ENCODE measurements around the gene ZNF680. TPM values are rescaled to one million over a fixed set of nuclear protein-coding genes. Genes with fewer than 3 reads are reported as not detected.

ZNF680 gene
- total and polyA plus RNA-seq, 2 experiments from 2014 or later: 27.3 to 62.5 TPM

DNA sequence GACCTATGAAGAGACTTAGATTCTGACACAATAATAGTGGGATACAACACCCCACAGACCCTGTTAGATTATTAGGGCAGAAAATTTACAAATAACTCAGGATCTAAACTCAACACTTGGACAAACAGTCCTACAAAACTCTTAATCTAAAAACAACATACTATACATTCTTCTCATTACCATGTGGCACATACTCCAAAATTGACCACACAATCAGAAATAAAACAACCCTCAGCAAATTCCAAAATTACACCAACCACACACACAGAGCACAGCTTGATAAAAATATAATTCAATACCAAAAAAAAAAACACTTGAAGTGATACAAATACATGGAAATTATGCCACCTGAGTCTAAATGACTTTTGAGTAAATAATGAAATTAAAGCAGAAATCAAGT is 7.8 kb downstream of the ZNF680 start:
- H3K4me1 Mint-ChIP-seq: peaks cover 28% of the 10 kb centered on the region
- no peak overlapping the region for H3K4me3 Mint-ChIP-seq
- Histone ChIP-seq H3F3A (replicated peaks; ENCODE audit: low read depth) (no peaks in the 10 kb centered on the region), H2AFZ (no peak overlapping the region), H3K4me3 (no peak overlapping the region; the same call in 1 of the 2 replicates), H3K27ac (ENCODE audit: low read depth) (no peak overlapping the region), H4K20me1 (replicated peaks; ENCODE audit: insufficient read depth) (peaks cover 22% of the 10 kb centered on the region), H3K4me2 (no peak overlapping the region), H3K79me2 (replicated peaks; ENCODE audit: insufficient read depth) (peaks cover 97% of the 10 kb centered on the region), H3K27me3 (ENCODE audit: insufficient read depth) (no peaks in the 10 kb centered on the region), H3K9me2 (ENCODE audit: insufficient read depth) (no peaks in the 10 kb centered on the region), H3K36me3 (ENCODE audit: insufficient read depth) (no peaks in the 10 kb centered on the region), H3K4me1 (ENCODE audit: insufficient read depth) (peaks cover 27% of the 10 kb centered on the region)
- no peak overlapping the region for H3K27ac Mint-ChIP-seq
- H3K27me3 Mint-ChIP-seq (ENCODE audit: insufficient read depth, low read depth, poor library complexity): peaks cover 2% of the 10 kb centered on the region
- TF ChIP-seq, protein P1, sequence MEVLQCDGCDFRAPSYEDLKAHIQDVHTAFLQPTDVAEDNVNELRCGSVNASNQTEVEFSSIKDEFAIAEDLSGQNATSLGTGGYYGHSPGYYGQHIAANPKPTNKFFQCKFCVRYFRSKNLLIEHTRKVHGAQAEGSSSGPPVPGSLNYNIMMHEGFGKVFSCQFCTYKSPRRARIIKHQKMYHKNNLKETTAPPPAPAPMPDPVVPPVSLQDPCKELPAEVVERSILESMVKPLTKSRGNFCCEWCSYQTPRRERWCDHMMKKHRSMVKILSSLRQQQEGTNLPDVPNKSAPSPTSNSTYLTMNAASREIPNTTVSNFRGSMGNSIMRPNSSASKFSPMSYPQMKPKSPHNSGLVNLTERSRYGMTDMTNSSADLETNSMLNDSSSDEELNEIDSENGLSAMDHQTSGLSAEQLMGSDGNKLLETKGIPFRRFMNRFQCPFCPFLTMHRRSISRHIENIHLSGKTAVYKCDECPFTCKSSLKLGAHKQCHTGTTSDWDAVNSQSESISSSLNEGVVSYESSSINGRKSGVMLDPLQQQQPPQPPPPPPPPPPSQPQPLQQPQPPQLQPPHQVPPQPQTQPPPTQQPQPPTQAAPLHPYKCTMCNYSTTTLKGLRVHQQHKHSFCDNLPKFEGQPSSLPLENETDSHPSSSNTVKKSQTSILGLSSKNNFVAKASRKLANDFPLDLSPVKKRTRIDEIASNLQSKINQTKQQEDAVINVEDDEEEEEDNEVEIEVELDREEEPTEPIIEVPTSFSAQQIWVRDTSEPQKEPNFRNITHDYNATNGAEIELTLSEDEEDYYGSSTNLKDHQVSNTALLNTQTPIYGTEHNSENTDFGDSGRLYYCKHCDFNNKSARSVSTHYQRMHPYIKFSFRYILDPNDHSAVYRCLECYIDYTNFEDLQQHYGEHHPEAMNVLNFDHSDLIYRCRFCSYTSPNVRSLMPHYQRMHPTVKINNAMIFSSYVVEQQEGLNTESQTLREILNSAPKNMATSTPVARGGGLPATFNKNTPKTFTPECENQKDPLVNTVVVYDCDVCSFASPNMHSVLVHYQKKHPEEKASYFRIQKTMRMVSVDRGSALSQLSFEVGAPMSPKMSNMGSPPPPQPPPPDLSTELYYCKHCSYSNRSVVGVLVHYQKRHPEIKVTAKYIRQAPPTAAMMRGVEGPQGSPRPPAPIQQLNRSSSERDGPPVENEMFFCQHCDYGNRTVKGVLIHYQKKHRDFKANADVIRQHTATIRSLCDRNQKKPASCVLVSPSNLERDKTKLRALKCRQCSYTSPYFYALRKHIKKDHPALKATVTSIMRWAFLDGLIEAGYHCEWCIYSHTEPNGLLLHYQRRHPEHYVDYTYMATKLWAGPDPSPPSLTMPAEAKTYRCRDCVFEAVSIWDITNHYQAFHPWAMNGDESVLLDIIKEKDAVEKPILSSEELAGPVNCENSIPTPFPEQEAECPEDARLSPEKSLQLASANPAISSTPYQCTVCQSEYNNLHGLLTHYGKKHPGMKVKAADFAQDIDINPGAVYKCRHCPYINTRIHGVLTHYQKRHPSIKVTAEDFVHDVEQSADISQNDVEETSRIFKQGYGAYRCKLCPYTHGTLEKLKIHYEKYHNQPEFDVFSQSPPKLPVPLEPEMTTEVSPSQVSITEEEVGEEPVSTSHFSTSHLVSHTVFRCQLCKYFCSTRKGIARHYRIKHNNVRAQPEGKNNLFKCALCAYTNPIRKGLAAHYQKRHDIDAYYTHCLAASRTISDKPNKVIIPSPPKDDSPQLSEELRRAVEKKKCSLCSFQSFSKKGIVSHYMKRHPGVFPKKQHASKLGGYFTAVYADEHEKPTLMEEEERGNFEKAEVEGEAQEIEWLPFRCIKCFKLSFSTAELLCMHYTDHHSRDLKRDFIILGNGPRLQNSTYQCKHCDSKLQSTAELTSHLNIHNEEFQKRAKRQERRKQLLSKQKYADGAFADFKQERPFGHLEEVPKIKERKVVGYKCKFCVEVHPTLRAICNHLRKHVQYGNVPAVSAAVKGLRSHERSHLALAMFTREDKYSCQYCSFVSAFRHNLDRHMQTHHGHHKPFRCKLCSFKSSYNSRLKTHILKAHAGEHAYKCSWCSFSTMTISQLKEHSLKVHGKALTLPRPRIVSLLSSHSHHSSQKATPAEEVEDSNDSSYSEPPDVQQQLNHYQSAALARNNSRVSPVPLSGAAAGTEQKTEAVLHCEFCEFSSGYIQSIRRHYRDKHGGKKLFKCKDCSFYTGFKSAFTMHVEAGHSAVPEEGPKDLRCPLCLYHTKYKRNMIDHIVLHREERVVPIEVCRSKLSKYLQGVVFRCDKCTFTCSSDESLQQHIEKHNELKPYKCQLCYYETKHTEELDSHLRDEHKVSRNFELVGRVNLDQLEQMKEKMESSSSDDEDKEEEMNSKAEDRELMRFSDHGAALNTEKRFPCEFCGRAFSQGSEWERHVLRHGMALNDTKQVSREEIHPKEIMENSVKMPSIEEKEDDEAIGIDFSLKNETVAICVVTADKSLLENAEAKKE (CRISPR knock-in tag; IDR thresholded peaks at IDR 0.05): no peak
- TF ChIP-seq EZH2phosphoT487 (IDR thresholded peaks at IDR 0.05; ENCODE audit: unreplicated experiment) (no peak), JUNB (IDR thresholded peaks at IDR 0.05; ENCODE audit: unreplicated experiment) (no peak), NANOG (IDR thresholded peaks at IDR 0.05; ENCODE audit: borderline replicate concordance) (no peak), STAT1 (IDR thresholded peaks at IDR 0.05; ENCODE audit: unreplicated experiment) (no peak), EZH2 (IDR thresholded peaks at IDR 0.05; ENCODE audit: low read depth, unreplicated experiment) (no peak), ZNF331 (CRISPR knock-in tag; IDR thresholded peaks at IDR 0.05; ENCODE audit: low read depth) (no peak), ETS1 (IDR thresholded peaks at IDR 0.05) (no peak), CREB1 (CRISPR knock-in tag; IDR thresholded peaks at IDR 0.05; ENCODE audit: low read depth) (no peak), ZNF114 (CRISPR knock-in tag; IDR thresholded peaks at IDR 0.05) (no peak), POLR2AphosphoS5 (IDR thresholded peaks at IDR 0.05; ENCODE audit: low read depth) (no peak), CTCF (conservative IDR thresholded peaks at IDR 0.05; ENCODE audit: low read depth in 2 of 2) (no peak)
- TF ChIP-seq, protein P2, sequence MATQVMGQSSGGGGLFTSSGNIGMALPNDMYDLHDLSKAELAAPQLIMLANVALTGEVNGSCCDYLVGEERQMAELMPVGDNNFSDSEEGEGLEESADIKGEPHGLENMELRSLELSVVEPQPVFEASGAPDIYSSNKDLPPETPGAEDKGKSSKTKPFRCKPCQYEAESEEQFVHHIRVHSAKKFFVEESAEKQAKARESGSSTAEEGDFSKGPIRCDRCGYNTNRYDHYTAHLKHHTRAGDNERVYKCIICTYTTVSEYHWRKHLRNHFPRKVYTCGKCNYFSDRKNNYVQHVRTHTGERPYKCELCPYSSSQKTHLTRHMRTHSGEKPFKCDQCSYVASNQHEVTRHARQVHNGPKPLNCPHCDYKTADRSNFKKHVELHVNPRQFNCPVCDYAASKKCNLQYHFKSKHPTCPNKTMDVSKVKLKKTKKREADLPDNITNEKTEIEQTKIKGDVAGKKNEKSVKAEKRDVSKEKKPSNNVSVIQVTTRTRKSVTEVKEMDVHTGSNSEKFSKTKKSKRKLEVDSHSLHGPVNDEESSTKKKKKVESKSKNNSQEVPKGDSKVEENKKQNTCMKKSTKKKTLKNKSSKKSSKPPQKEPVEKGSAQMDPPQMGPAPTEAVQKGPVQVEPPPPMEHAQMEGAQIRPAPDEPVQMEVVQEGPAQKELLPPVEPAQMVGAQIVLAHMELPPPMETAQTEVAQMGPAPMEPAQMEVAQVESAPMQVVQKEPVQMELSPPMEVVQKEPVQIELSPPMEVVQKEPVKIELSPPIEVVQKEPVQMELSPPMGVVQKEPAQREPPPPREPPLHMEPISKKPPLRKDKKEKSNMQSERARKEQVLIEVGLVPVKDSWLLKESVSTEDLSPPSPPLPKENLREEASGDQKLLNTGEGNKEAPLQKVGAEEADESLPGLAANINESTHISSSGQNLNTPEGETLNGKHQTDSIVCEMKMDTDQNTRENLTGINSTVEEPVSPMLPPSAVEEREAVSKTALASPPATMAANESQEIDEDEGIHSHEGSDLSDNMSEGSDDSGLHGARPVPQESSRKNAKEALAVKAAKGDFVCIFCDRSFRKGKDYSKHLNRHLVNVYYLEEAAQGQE (IDR thresholded peaks at IDR 0.05; ENCODE audit: unreplicated experiment): no peak
- peaks cover 66% of the 10 kb centered on the region for H3K36me3 Mint-ChIP-seq (ENCODE audit: low read depth)
- DNase-seq (ENCODE audit: low spot score) (no peak), ATAC-seq (no peak)
- H3K9me3 Mint-ChIP-seq: peaks cover 36% of the 10 kb centered on the region

Measured in GM23338 (cell line).